ENCODE data around the gene PAPLN.

- TF ChIP-seq POLR2AphosphoS5 (IDR thresholded peaks at IDR 0.05; ENCODE audit: low read depth) (no peak), CTCF (conservative IDR thresholded peaks at IDR 0.05; ENCODE audit: low read depth in 2 of 2) (no peak), CREB1 (CRISPR knock-in tag; IDR thresholded peaks at IDR 0.05; ENCODE audit: low read depth) (no peak), ZNF462 (CRISPR knock-in tag; IDR thresholded peaks at IDR 0.05) (no peak), EZH2 (IDR thresholded peaks at IDR 0.05; ENCODE audit: low read depth, unreplicated experiment) (no peak), REST (IDR thresholded peaks at IDR 0.05; ENCODE audit: unreplicated experiment) (no peak), STAT1 (IDR thresholded peaks at IDR 0.05; ENCODE audit: unreplicated experiment) (no peak), ZNF114 (CRISPR knock-in tag; IDR thresholded peaks at IDR 0.05) (no peak), ETS1 (IDR thresholded peaks at IDR 0.05) (no peak), JUNB (IDR thresholded peaks at IDR 0.05; ENCODE audit: unreplicated experiment) (no peak), NANOG (IDR thresholded peaks at IDR 0.05; ENCODE audit: borderline replicate concordance) (no peak), EZH2phosphoT487 (IDR thresholded peaks at IDR 0.05; ENCODE audit: unreplicated experiment) (no peak)
Measured at GRCh38 chr14:73238941-73239340, 1.6 kb downstream of the PAPLN start.

Data from GM23338 (cell line).